HT-29 (cell line): ENCODE results near the gene NUP133. TPM values are rescaled to one million over a fixed set of nuclear protein-coding genes. Genes with fewer than 3 reads are reported as not detected.

Experiments used
- small RNA-seq: library from RNA; depleted of rRNA; stranded (forward); fragments of <200 nt; gene quantifications from one replicate; pipeline ENCODE3, GENCODE V24; 2014
- total RNA-seq: library from RNA; depleted of rRNA; stranded (reverse); fragments of >200 nt; shearing (Covaris generic); gene quantifications from 2 replicates; pipeline ENCODE4 v1.2.3, GENCODE V29; 2014; rRNA removed

The NUP133 gene
- total RNA-seq, 1 experiment from 2014 or later: 33.5 TPM

Small RNA genes within 50 kb of the gene (small RNA-seq; reads per million reads assigned to genes)
- gene RN7SKP276 (not detected), gene RNA5SP78 (0.50 reads per million), gene RNU4-21P (not detected)

Other genes with a start within 250 kb of the NUP133 start
- gene RAB4A, start 237.2 kb downstream of the NUP133 start, total RNA-seq: 47.3 and 53.4 TPM in 2 replicates
- 4.3 and 6.6 TPM in 2 replicates for gene CCSAP, start 165.3 kb downstream of the NUP133 start, total RNA-seq
- 0.20 and 0.34 TPM in 2 replicates for gene ACTA1, start 74.2 kb downstream of the NUP133 start, total RNA-seq
- gene ABCB10, start 50.4 kb upstream of the NUP133 start, total RNA-seq: 10.3 and 13.5 TPM in 2 replicates
- gene TAF5L, start 117.8 kb upstream of the NUP133 start, total RNA-seq: 26.1 and 34.7 TPM in 2 replicates
- 18.7 and 20.7 TPM in 2 replicates for gene URB2, start 117.9 kb upstream of the NUP133 start, total RNA-seq